Liver (tissue), 9 donors: ENCODE measurements around the gene PLEKHA5. TPM values are rescaled to one million over a fixed set of nuclear protein-coding genes. Genes with fewer than 3 reads are reported as not detected.

ENCODE experiments used
- DNase-seq: peaks from one replicate; pipeline ENCODE4 v3.0.0-alpha.2; 2017; ENCODE audit warnings: low spot score
- H3K27ac ChIP-seq, 2 donors: one replicate each; pipeline ENCODE4 v1.7.0; 2013; ENCODE audit warnings: inconsistent platforms in 2 of 2, low read length in 2 of 2, control low read depth in 1 of 2, low read depth in 1 of 2, mild to moderate bottlenecking in 1 of 2
- H3K27me3 ChIP-seq, 4 donors: one replicate each; pipeline versions ENCODE4 v1.6.1 to v1.7.0; 2013; ENCODE audit warnings: low read length in 3 of 4, inconsistent platforms in 1 of 4, mild to moderate bottlenecking in 1 of 4, moderate library complexity in 1 of 4; ENCODE audit not compliant: control insufficient read depth in 4 of 4, insufficient read depth in 4 of 4
- H3K36me3 ChIP-seq, 4 donors: one replicate each; pipeline versions ENCODE4 v1.6.1 to v1.7.0; 2013; ENCODE audit warnings: low read length in 3 of 4, mild to moderate bottlenecking in 3 of 4, low read depth in 1 of 4, moderate library complexity in 1 of 4; ENCODE audit not compliant: control insufficient read depth in 4 of 4, insufficient read depth in 3 of 4
- H3K4me1 ChIP-seq, 4 donors: one replicate each; pipeline versions ENCODE4 v1.6.1 to v1.7.0; 2013; ENCODE audit warnings: low read length in 3 of 4, mild to moderate bottlenecking in 3 of 4, moderate library complexity in 1 of 4; ENCODE audit not compliant: control insufficient read depth in 4 of 4, insufficient read depth in 4 of 4
- H3K4me3 ChIP-seq, 3 donors: one replicate each; pipeline versions ENCODE4 v1.6.1 to v1.7.0; 2013; ENCODE audit warnings: low read length in 3 of 3, control low read depth in 1 of 3, low read depth in 1 of 3, mild to moderate bottlenecking in 1 of 3
- H3K9ac ChIP-seq, 2 donors: one replicate each; pipeline ENCODE4 v1.7.0; 2013; ENCODE audit warnings: low read length in 2 of 2, mild to moderate bottlenecking in 2 of 2, moderate library complexity in 2 of 2, control low read depth in 1 of 2, low read depth in 1 of 2
- H3K9me3 ChIP-seq, 4 donors: one replicate each; pipeline versions ENCODE4 v1.6.1 to v1.7.0; 2013; ENCODE audit warnings: low read length in 3 of 4; ENCODE audit not compliant: control insufficient read depth in 4 of 4
- CTCF ChIP-seq: fragments of 150-350 bp; IDR thresholded peaks from 2 replicates; pipeline ENCODE4 v1.5.1; 2017; ENCODE audit warnings: improper control_type of control experiment, low read depth, low read length; ENCODE audit not compliant: missing input control
- EGR1 ChIP-seq, 2 donors: IDR thresholded peaks; 2 replicates each; pipeline ENCODE4 v1.6.1; 2016 to 2018; ENCODE audit warnings: antibody characterized with exemption in 2 of 2, low read depth in 2 of 2
- FOXA1 ChIP-seq: IDR thresholded peaks from 2 replicates; pipeline ENCODE4 v1.6.1; 2016; ENCODE audit warnings: antibody characterized with exemption
- HNF4A ChIP-seq, 2 donors: conservative IDR thresholded peaks; 2 replicates each; pipeline ENCODE4 v1.6.1; 2016; ENCODE audit warnings: antibody characterized with exemption in 2 of 2, mild to moderate bottlenecking in 2 of 2
- HNF4G ChIP-seq: IDR thresholded peaks from 2 replicates; pipeline ENCODE4 v1.6.1; 2016; ENCODE audit warnings: antibody characterized with exemption
- JUND ChIP-seq, 2 donors: IDR thresholded peaks; 2 replicates each; pipeline ENCODE4 v1.6.1; 2016; ENCODE audit warnings: antibody characterized with exemption in 2 of 2
- NR2F2 ChIP-seq: IDR thresholded peaks from 2 replicates; pipeline ENCODE4 v1.6.1; 2016; ENCODE audit warnings: antibody characterized with exemption
- RAD21 ChIP-seq, 2 donors: IDR thresholded peaks; 2 replicates each; pipeline ENCODE4 v1.6.1; 2016; ENCODE audit warnings: antibody characterized with exemption in 2 of 2, mild to moderate bottlenecking in 2 of 2
- RXRA ChIP-seq, 2 donors: IDR thresholded peaks; 2 replicates each; pipeline ENCODE4 v1.6.1; 2017 to 2018; ENCODE audit warnings: antibody characterized with exemption in 2 of 2, mild to moderate bottlenecking in 1 of 2
- SP1 ChIP-seq: IDR thresholded peaks from 2 replicates; pipeline ENCODE4 v1.6.1; 2018; ENCODE audit warnings: antibody characterized with exemption, mild to moderate bottlenecking
- TAF1 ChIP-seq: conservative IDR thresholded peaks from 2 replicates; pipeline ENCODE4 v1.6.1; 2016; ENCODE audit warnings: antibody characterized with exemption, mild to moderate bottlenecking
- YY1 ChIP-seq: IDR thresholded peaks from 2 replicates; pipeline ENCODE4 v1.6.1; 2016; ENCODE audit warnings: antibody characterized with exemption, mild to moderate bottlenecking
- WGBS: extraction: QIAGEN DNeasy Blood & Tissue Kit; methylation state at CpG from one replicate; pipeline ENCODE4 v1.1.7; 2013; 5-methylcytosine and 5-hydroxymethylcytosine counted together
- polyA plus RNA-seq, 2 donors: library from polyadenylated mRNA; stranded (reverse) in 1 of 2; unstranded in 1 of 2; fragments of 200-250 nt in 1 of 2; fragments of >200 nt in 1 of 2; fragmentation: Nextera tagmentation in 1 of 2; extraction: Ambion mirVana in 1 of 2; gene quantifications; one replicate each; pipeline versions ENCODE4 v1.2.1 to v1.2.3, GENCODE V29; 2013 to 2015
- total RNA-seq, 2 donors: library from RNA; depleted of rRNA; stranded (reverse); fragments of >200 nt; gene quantifications; one replicate each; pipeline ENCODE4 v1.2.3, GENCODE V29; 2014
- TF ChIP-seq, protein P1 (sequence below): IDR thresholded peaks from 2 replicates; pipeline ENCODE4 v1.6.1; 2016; ENCODE audit warnings: antibody characterized with exemption
- TF ChIP-seq, protein P2 (sequence below): IDR thresholded peaks from 2 replicates; pipeline ENCODE4 v1.6.1; 2016; ENCODE audit warnings: antibody characterized with exemption
- donor health status: healthy.
- donor health status: healthy.
- donor health status: healthy.
- donor health status: healthy.
- donor health status: healthy.

Gene PLEKHA5
- total and polyA plus RNA-seq, 4 donors, result 4.6 to 25.5 (median 16.8) TPM

DNA sequence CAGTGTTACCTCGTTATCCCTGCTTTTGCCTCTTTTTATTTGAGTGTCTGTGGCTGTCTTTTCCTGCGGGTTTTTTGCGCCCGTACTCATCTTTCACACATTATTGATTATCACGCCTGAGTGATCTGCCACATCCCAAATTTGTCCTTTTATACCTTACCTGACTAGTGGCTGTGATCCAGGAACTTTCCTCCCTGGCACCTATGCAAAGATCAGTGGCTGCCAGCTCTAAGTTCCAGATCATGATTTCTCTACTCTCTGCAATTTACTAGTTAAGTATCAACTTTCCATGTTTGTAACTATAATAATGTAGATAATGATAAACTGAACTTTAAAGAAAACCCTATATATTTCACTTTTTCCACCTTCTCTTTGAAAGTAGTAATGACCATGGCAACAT lies 36.9 kb downstream of the PLEKHA5 start:
- 40% methylated on average over 5 of the region's 5 CpGs for WGBS

DNA sequence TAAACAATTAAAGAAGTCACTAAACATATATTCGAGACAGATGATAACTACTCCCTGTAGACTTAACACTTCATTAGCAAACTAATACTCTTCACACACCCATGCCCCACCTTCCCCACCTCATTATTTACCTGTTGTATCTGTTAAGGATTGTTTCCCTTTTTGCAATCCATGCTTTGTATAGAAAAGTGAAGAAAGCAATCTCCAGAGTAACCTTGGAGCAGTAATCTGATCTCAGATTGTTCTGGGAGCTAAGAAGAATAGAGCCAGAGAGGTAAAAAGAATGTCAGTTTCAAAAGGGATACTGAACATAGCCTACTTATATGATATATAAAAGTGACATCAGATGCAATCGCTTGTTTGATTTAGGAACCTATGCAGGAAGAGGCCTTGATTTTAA lies 37.4 kb downstream of the PLEKHA5 start:
- Histone ChIP-seq H3K27me3 (no peaks in the 10 kb centered on the region), H3K36me3 (no peaks in the 10 kb centered on the region), H3K4me1 (peaks cover 0 to 24% (median 15%) of the 10 kb centered on the region in 4 donors), H3K9ac (no peak overlapping the region), H3K27ac (no peak overlapping the region), H3K4me3 (no peak overlapping the region), H3K9me3 (no peaks in the 10 kb centered on the region)
- TF ChIP-seq NR2F2 (no peak), CTCF (no peak), FOXA1 (no peak), EGR1 (IDR thresholded peaks at IDR 0.05; ENCODE audit: low read depth in 2 of 2) (no peak), SP1 (no peak), RAD21 (IDR thresholded peaks at IDR 0.05) (no peak), TAF1 (no peak)
- TF ChIP-seq, protein P1, sequence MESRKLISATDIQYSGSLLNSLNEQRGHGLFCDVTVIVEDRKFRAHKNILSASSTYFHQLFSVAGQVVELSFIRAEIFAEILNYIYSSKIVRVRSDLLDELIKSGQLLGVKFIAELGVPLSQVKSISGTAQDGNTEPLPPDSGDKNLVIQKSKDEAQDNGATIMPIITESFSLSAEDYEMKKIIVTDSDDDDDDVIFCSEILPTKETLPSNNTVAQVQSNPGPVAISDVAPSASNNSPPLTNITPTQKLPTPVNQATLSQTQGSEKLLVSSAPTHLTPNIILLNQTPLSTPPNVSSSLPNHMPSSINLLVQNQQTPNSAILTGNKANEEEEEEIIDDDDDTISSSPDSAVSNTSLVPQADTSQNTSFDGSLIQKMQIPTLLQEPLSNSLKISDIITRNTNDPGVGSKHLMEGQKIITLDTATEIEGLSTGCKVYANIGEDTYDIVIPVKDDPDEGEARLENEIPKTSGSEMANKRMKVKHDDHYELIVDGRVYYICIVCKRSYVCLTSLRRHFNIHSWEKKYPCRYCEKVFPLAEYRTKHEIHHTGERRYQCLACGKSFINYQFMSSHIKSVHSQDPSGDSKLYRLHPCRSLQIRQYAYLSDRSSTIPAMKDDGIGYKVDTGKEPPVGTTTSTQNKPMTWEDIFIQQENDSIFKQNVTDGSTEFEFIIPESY, result no peak
- TF ChIP-seq, protein P2, sequence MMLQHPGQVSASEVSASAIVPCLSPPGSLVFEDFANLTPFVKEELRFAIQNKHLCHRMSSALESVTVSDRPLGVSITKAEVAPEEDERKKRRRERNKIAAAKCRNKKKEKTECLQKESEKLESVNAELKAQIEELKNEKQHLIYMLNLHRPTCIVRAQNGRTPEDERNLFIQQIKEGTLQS, result no peak
- DNase-seq, result no peak
- WGBS, result 63% methylated on average over 2 of the region's 2 CpGs

More for the DNA sequence above, 36.9 kb downstream of the PLEKHA5 start:
- TF ChIP-seq HNF4G (peak; percentile 21), SP1 (no peak), YY1 (peak; percentile 27), NR2F2 (no peak), RAD21 (IDR thresholded peaks at IDR 0.05) (peak in 1 of 2 donors; percentile 49), RXRA (IDR thresholded peaks at IDR 0.05) (peak; percentile 30 to 46), HNF4A (conservative IDR thresholded peaks at IDR 0.05) (peak; percentile 52 to 53), JUND (IDR thresholded peaks at IDR 0.05) (peak in 1 of 2 donors; percentile 29)
- TF ChIP-seq, protein P1, result no peak
- Histone ChIP-seq H3K9me3 (no peaks in the 10 kb centered on the region), H3K4me1 (peaks cover under 1 to 24% (median 15%) of the 10 kb centered on the region in 4 donors), H3K27ac (no peak overlapping the region), H3K36me3 (no peaks in the 10 kb centered on the region), H3K9ac (no peak overlapping the region), H3K4me3 (no peak overlapping the region), H3K27me3 (no peaks in the 10 kb centered on the region)
- DNase-seq, result no peak
